ENCODE measurements around the gene SETD1B.

Gene SETD1B

GRCh38 chr12:121808623-121809022, 4.8 kb downstream of the SETD1B start (continued):
- TF ChIP-seq, protein P1, sequence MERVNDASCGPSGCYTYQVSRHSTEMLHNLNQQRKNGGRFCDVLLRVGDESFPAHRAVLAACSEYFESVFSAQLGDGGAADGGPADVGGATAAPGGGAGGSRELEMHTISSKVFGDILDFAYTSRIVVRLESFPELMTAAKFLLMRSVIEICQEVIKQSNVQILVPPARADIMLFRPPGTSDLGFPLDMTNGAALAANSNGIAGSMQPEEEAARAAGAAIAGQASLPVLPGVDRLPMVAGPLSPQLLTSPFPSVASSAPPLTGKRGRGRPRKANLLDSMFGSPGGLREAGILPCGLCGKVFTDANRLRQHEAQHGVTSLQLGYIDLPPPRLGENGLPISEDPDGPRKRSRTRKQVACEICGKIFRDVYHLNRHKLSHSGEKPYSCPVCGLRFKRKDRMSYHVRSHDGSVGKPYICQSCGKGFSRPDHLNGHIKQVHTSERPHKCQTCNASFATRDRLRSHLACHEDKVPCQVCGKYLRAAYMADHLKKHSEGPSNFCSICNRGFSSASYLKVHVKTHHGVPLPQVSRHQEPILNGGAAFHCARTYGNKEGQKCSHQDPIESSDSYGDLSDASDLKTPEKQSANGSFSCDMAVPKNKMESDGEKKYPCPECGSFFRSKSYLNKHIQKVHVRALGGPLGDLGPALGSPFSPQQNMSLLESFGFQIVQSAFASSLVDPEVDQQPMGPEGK (CRISPR knock-in tag; IDR thresholded peaks at IDR 0.05; ENCODE audit: borderline replicate concordance): no peak
- TF ChIP-seq, protein P2, sequence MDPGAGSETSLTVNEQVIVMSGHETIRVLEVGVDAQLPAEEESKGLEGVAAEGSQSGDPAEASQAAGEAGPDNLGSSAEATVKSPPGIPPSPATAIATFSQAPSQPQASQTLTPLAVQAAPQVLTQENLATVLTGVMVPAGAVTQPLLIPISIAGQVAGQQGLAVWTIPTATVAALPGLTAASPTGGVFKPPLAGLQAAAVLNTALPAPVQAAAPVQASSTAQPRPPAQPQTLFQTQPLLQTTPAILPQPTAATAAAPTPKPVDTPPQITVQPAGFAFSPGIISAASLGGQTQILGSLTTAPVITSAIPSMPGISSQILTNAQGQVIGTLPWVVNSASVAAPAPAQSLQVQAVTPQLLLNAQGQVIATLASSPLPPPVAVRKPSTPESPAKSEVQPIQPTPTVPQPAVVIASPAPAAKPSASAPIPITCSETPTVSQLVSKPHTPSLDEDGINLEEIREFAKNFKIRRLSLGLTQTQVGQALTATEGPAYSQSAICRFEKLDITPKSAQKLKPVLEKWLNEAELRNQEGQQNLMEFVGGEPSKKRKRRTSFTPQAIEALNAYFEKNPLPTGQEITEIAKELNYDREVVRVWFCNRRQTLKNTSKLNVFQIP (CRISPR knock-in tag; IDR thresholded peaks at IDR 0.05; ENCODE audit: borderline replicate concordance, low read depth): no peak
- no peak for TF ChIP-seq SNAI2 (CRISPR knock-in tag; IDR thresholded peaks at IDR 0.05)
- no peak for TF ChIP-seq ZNF565 (CRISPR knock-in tag; conservative IDR thresholded peaks at IDR 0.05; ENCODE audit: low read depth)
- TF ChIP-seq PPARA (CRISPR knock-in tag; IDR thresholded peaks at IDR 0.05; ENCODE audit: borderline replicate concordance): no peak
- TF ChIP-seq ZNF70 (CRISPR knock-in tag; IDR thresholded peaks at IDR 0.05): no peak
- no peak for TF ChIP-seq OSR1 (CRISPR knock-in tag; IDR thresholded peaks at IDR 0.05)
- TF ChIP-seq RARB (CRISPR knock-in tag; IDR thresholded peaks at IDR 0.05): no peak
- no peak for TF ChIP-seq ZFP30 (CRISPR knock-in tag; IDR thresholded peaks at IDR 0.05)
- no peak for TF ChIP-seq ARNTL (CRISPR knock-in tag; IDR thresholded peaks at IDR 0.05; ENCODE audit: borderline replicate concordance, low read depth)
- no peak for TF ChIP-seq TCF4 (CRISPR knock-in tag; IDR thresholded peaks at IDR 0.05; ENCODE audit: borderline replicate concordance)

DNA sequence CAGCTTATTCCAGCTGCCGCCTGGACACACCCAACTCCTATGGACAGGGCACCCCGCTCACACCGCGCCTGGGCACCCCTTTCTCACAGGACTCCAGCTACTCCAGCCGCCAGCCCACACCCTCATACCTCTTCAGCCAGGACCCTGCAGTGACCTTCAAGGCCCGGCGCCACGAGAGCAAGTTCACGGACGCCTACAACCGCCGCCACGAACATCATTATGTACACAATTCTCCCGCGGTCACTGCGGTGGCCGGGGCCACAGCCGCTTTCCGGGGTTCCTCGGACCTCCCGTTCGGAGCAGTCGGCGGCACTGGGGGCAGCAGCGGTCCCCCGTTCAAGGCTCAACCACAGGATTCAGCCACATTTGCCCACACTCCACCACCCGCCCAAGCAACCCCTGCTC, 5.9 kb downstream of the SETD1B start:
- TF ChIP-seq GLIS3 (CRISPR knock-in tag; IDR thresholded peaks at IDR 0.05) (no peak), ISL1 (CRISPR knock-in tag; IDR thresholded peaks at IDR 0.05) (no peak), ZFP3 (CRISPR knock-in tag; IDR thresholded peaks at IDR 0.05) (no peak), ARNTL (CRISPR knock-in tag; IDR thresholded peaks at IDR 0.05; ENCODE audit: borderline replicate concordance, low read depth) (no peak), OSR1 (CRISPR knock-in tag; IDR thresholded peaks at IDR 0.05) (no peak), ZNF565 (CRISPR knock-in tag; conservative IDR thresholded peaks at IDR 0.05; ENCODE audit: low read depth) (no peak), BACH2 (CRISPR knock-in tag; IDR thresholded peaks at IDR 0.05; ENCODE audit: borderline replicate concordance) (no peak), TSHZ2 (CRISPR knock-in tag; IDR thresholded peaks at IDR 0.05) (no peak), ESRRG (CRISPR knock-in tag; IDR thresholded peaks at IDR 0.05) (no peak), CREB5 (CRISPR knock-in tag; IDR thresholded peaks at IDR 0.05; ENCODE audit: low read depth) (no peak), RARB (CRISPR knock-in tag; IDR thresholded peaks at IDR 0.05) (no peak), ZFP30 (CRISPR knock-in tag; IDR thresholded peaks at IDR 0.05) (no peak), ZC3H10 (CRISPR knock-in tag; IDR thresholded peaks at IDR 0.05) (no peak), PPARA (CRISPR knock-in tag; IDR thresholded peaks at IDR 0.05; ENCODE audit: borderline replicate concordance) (no peak), ZNF8 (CRISPR knock-in tag; IDR thresholded peaks at IDR 0.05) (no peak), TOX (CRISPR knock-in tag; IDR thresholded peaks at IDR 0.05; ENCODE audit: borderline replicate concordance) (no peak)
- TF ChIP-seq, protein P3, sequence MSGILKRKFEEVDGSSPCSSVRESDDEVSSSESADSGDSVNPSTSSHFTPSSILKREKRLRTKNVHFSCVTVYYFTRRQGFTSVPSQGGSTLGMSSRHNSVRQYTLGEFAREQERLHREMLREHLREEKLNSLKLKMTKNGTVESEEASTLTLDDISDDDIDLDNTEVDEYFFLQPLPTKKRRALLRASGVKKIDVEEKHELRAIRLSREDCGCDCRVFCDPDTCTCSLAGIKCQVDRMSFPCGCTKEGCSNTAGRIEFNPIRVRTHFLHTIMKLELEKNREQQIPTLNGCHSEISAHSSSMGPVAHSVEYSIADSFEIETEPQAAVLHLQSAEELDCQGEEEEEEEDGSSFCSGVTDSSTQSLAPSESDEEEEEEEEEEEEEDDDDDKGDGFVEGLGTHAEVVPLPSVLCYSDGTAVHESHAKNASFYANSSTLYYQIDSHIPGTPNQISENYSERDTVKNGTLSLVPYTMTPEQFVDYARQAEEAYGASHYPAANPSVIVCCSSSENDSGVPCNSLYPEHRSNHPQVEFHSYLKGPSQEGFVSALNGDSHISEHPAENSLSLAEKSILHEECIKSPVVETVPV (CRISPR knock-in tag; IDR thresholded peaks at IDR 0.05): no peak
- TF ChIP-seq, protein P1 (CRISPR knock-in tag; IDR thresholded peaks at IDR 0.05; ENCODE audit: borderline replicate concordance): no peak
- TF ChIP-seq, protein P2 (CRISPR knock-in tag; IDR thresholded peaks at IDR 0.05; ENCODE audit: borderline replicate concordance, low read depth): no peak
- no peak for ATAC-seq
